ENCODE results near the gene CACNA2D3. TPM values are rescaled to one million over a fixed set of nuclear protein-coding genes. Genes with fewer than 3 reads are reported as not detected.

The CACNA2D3 gene
- total RNA-seq, 2 donors from 2014 or later = 0.42 to 0.98 TPM

DNA sequence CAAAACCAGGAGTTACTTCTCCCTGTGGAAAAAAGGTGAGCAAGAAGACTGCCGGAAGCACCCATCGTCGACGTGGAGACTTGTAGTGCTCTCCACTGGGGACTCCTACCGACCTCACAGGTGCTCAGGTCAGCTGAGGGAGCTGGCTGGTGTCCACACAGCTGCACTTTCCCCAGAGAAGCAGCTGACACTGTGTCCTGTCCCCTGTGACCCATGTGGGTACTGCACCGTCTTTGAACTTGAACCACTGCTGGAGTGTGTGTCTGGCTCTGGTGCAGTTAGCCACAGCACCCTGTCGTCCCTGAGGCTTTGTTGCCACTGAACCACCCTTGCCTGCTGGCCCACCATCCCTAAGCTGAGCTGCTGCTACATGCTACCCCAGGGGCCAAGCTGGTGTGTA, 270.8 kb downstream of the CACNA2D3 start:
- no peak for DNase-seq
- no peaks in the 10 kb centered on the region for H3K27me3 ChIP-seq

GRCh38 chr3:54408328-54408727, 286.0 kb downstream of the CACNA2D3 start:
- DNase-seq = no peak
- H3K9ac ChIP-seq (ENCODE audit: low read depth in 2 of 2, low read length in 2 of 2) = no peak overlapping the region
- intact Hi-C loops (cut with DNase I) = no loop called here
- no peaks in the 10 kb centered on the region for H3K36me3 ChIP-seq
- H3K27ac ChIP-seq = no peak overlapping the region
- no peaks in the 10 kb centered on the region for H3K27me3 ChIP-seq
- H3K4me1 ChIP-seq = no peaks in the 10 kb centered on the region
- TF ChIP-seq, protein P1, sequence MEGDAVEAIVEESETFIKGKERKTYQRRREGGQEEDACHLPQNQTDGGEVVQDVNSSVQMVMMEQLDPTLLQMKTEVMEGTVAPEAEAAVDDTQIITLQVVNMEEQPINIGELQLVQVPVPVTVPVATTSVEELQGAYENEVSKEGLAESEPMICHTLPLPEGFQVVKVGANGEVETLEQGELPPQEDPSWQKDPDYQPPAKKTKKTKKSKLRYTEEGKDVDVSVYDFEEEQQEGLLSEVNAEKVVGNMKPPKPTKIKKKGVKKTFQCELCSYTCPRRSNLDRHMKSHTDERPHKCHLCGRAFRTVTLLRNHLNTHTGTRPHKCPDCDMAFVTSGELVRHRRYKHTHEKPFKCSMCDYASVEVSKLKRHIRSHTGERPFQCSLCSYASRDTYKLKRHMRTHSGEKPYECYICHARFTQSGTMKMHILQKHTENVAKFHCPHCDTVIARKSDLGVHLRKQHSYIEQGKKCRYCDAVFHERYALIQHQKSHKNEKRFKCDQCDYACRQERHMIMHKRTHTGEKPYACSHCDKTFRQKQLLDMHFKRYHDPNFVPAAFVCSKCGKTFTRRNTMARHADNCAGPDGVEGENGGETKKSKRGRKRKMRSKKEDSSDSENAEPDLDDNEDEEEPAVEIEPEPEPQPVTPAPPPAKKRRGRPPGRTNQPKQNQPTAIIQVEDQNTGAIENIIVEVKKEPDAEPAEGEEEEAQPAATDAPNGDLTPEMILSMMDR (IDR thresholded peaks at IDR 0.05) = no peak
- H3K9me3 ChIP-seq = no peaks in the 10 kb centered on the region
- H3K4me3 ChIP-seq = no peak overlapping the region

More for the DNA sequence above, 270.8 kb downstream of the CACNA2D3 start:
- H3K27ac ChIP-seq = no peak overlapping the region
- intact Hi-C loops (cut with DNase I) = no loop called here
- TF ChIP-seq, protein P1 (IDR thresholded peaks at IDR 0.05) = no peak
- H3K4me3 ChIP-seq = no peak overlapping the region
- no peaks in the 10 kb centered on the region for H3K36me3 ChIP-seq
- no peaks in the 10 kb centered on the region for H3K4me1 ChIP-seq
- no peaks in the 10 kb centered on the region for H3K9me3 ChIP-seq
- H3K9ac ChIP-seq (ENCODE audit: low read depth in 2 of 2, low read length in 2 of 2) = no peak overlapping the region

- no peaks in the 10 kb centered on the region for H3K27me3 ChIP-seq
- intact Hi-C loops (cut with DNase I) = no loop called here
- H3K4me3 ChIP-seq = no peak overlapping the region
- H3K9ac ChIP-seq (ENCODE audit: low read depth in 2 of 2, low read length in 2 of 2) = no peak overlapping the region
- H3K4me1 ChIP-seq = no peaks in the 10 kb centered on the region
- no peak for DNase-seq
- H3K9me3 ChIP-seq = no peaks in the 10 kb centered on the region
- no peaks in the 10 kb centered on the region for H3K36me3 ChIP-seq
- no peak overlapping the region for H3K27ac ChIP-seq
- TF ChIP-seq, protein P1 (IDR thresholded peaks at IDR 0.05) = no peak
Observed at GRCh38 chr3:54421943-54422342, 299.6 kb downstream of the CACNA2D3 start.

- intact Hi-C loops (cut with DNase I) = no loop called here
- TF ChIP-seq, protein P1 (IDR thresholded peaks at IDR 0.05) = no peak
- no peaks in the 10 kb centered on the region for H3K9me3 ChIP-seq
Observed at GRCh38 chr3:54424292-54424691, 301.9 kb downstream of the CACNA2D3 start.

DNA sequence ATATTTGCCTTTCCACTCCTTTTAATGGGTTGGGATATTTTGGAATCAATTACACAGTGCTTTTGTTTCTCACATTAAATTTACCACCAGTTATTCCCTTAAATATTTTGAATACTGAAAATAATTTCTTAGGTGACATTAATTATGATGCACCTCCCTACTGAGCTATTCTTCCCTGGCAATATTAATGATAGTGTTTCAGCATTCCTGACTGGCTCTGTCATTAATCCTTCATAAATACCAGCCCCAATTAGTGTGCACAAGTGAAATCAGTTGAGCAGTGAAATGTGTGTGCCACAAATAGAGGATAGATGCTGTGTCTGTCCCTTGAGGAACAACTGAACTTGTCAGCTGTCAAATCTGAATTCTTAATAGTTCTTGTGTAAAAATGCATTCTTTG, 304.0 kb downstream of the CACNA2D3 start:
- Histone ChIP-seq H3K4me3 (no peak overlapping the region), H3K4me1 (no peaks in the 10 kb centered on the region), H3K9ac (ENCODE audit: low read depth in 2 of 2, low read length in 2 of 2) (no peak overlapping the region), H3K27ac (no peak overlapping the region), H3K9me3 (no peaks in the 10 kb centered on the region), H3K36me3 (no peaks in the 10 kb centered on the region), H3K27me3 (no peaks in the 10 kb centered on the region)
- intact Hi-C loops (cut with DNase I) = loop anchor here (5.0 kb wide), 1 partner anchor 489 kb away; no protein-coding TSS in a partner anchor
- DNase-seq = no peak
- TF ChIP-seq, protein P1 (IDR thresholded peaks at IDR 0.05) = no peak

More at GRCh38 chr3:54424292-54424691, 301.9 kb downstream of the CACNA2D3 start:
- no peaks in the 10 kb centered on the region for H3K36me3 ChIP-seq
- DNase-seq = no peak
- H3K4me3 ChIP-seq = no peak overlapping the region
- H3K4me1 ChIP-seq = no peaks in the 10 kb centered on the region
- H3K27ac ChIP-seq = no peak overlapping the region
- H3K27me3 ChIP-seq = no peaks in the 10 kb centered on the region
- no peak overlapping the region for H3K9ac ChIP-seq (ENCODE audit: low read depth in 2 of 2, low read length in 2 of 2)

All from colonic mucosa (tissue), 4 donors.